HG03378 (cell line): ENCODE data around the gene TMEM254.
"Not testable (repeated sequence)": the region's sequence is repeated elsewhere in the genome, so short reads cannot be mapped to it uniquely, and the experiment has no call there.

ENCODE experiments used
- ATAC-seq: cut with Tn5 transposase; IDR thresholded peaks from one replicate; pipeline ENCODE4 v1.9.1; 2021; ENCODE audit warnings: mild to moderate bottlenecking, moderate library complexity; ENCODE audit not compliant: unreplicated experiment

The TMEM254 gene

GRCh38 chr10:80132299-80133139 lies 54.1 kb downstream of the TMEM254 start, which contains the start of gene PLAC9:
PLAC9 (plus strand) TSS chr10:80132730; CDS start chr10:80132763, 33 bp downstream.
- ATAC-seq, result no peak

GRCh38 chr10:80133206-80133605 lies 54.7 kb downstream of the TMEM254 start:
- no peak for ATAC-seq

GRCh38 chr10:80133687-80134086 lies 55.2 kb downstream of the TMEM254 start:
- ATAC-seq, result not testable (repeated sequence)

- no peak for ATAC-seq
Measured at GRCh38 chr10:80136134-80136571, 57.7 kb downstream of the TMEM254 start.

- no peak for ATAC-seq
Measured at GRCh38 chr10:80137031-80137862, 58.8 kb downstream of the TMEM254 start.

GRCh38 chr10:80137920-80138319 lies 59.5 kb downstream of the TMEM254 start:
- no peak for ATAC-seq

- ATAC-seq, result no peak
Measured at GRCh38 chr10:80139265-80139664, 60.8 kb downstream of the TMEM254 start.

- no peak for ATAC-seq
Measured at GRCh38 chr10:80140251-80140650, 61.8 kb downstream of the TMEM254 start.

- no peak for ATAC-seq
Measured at GRCh38 chr10:80141696-80142460, 63.4 kb downstream of the TMEM254 start.
